Kidney epithelial cell (primary cell): Measurements from ENCODE around the gene AASS. TPM values are rescaled to one million over a fixed set of nuclear protein-coding genes. Genes with fewer than 3 reads are reported as not detected.

ENCODE experiments used
- DNase-seq: peaks from one replicate; pipeline ENCODE4 v3.0.0-alpha.2; 2010; ENCODE audit warnings: low read depth
- H3K27me3 ChIP-seq: 2 replicates; pipeline ENCODE4 v1.6.0; 2011; ENCODE audit warnings: low read length; ENCODE audit not compliant: control insufficient read depth, insufficient read depth
- H3K36me3 ChIP-seq: 2 replicates; pipeline ENCODE4 v1.5.1; 2011; ENCODE audit warnings: low read length; ENCODE audit not compliant: control insufficient read depth, insufficient read depth
- H3K4me3 ChIP-seq: 2 replicates; pipeline ENCODE4 v1.5.1; 2011; ENCODE audit warnings: low read depth, mild to moderate bottlenecking, control low read depth, low read length
- CTCF ChIP-seq: IDR thresholded peaks from 2 replicates; pipeline ENCODE4 v1.5.1; 2011; ENCODE audit warnings: mild to moderate bottlenecking, moderate library complexity, low read length, control low read depth, inconsistent platforms; ENCODE audit not compliant: insufficient read depth, poor library complexity, severe bottlenecking
- total RNA-seq: library from RNA; depleted of rRNA; stranded (reverse); fragments of >200 nt; gene quantifications from 2 replicates; pipeline ENCODE4 v1.2.3, GENCODE V29; 2015

The AASS gene
- total RNA-seq, 1 donor from 2014 or later: 8.5 TPM

- no peak for TF ChIP-seq CTCF
- Histone ChIP-seq H3K27me3 (no peaks in the 10 kb centered on the region), H3K4me3 (no peak overlapping the region), H3K36me3 (no peaks in the 10 kb centered on the region)
- no peak for DNase-seq
These were observed 87.1 kb downstream of the AASS start for GRCh38 chr7:122056977-122057376.

GRCh38 chr7:122055073-122055472 is 89.0 kb downstream of the AASS start:
- Histone ChIP-seq H3K27me3 (no peaks in the 10 kb centered on the region), H3K36me3 (no peaks in the 10 kb centered on the region), H3K4me3 (no peak overlapping the region)
- no peak for TF ChIP-seq CTCF
- no peak for DNase-seq

- Histone ChIP-seq H3K36me3 (no peaks in the 10 kb centered on the region), H3K4me3 (no peak overlapping the region), H3K27me3 (no peaks in the 10 kb centered on the region)
- DNase-seq: no peak
- TF ChIP-seq CTCF: no peak
These were observed 89.7 kb downstream of the AASS start for GRCh38 chr7:122054393-122054792.

- no peak for TF ChIP-seq CTCF
- no peaks in the 10 kb centered on the region for H3K36me3 ChIP-seq
- H3K27me3 ChIP-seq: no peaks in the 10 kb centered on the region
- H3K4me3 ChIP-seq: no peak overlapping the region
- no peak for DNase-seq
These were observed 97.6 kb downstream of the AASS start for GRCh38 chr7:122046402-122046801.

- H3K36me3 ChIP-seq: no peaks in the 10 kb centered on the region
- no peaks in the 10 kb centered on the region for H3K27me3 ChIP-seq
- no peak for TF ChIP-seq CTCF
- no peak overlapping the region for H3K4me3 ChIP-seq
- DNase-seq: no peak
These were observed 103.9 kb downstream of the AASS start for GRCh38 chr7:122040147-122040546.

GRCh38 chr7:122038904-122039303 is 105.1 kb downstream of the AASS start:
- no peak for DNase-seq
- no peak for TF ChIP-seq CTCF
- H3K36me3 ChIP-seq: no peaks in the 10 kb centered on the region
- H3K4me3 ChIP-seq: no peak overlapping the region
- H3K27me3 ChIP-seq: no peaks in the 10 kb centered on the region
